B cell (primary cell): Measurements from ENCODE around the gene CBX2. TPM values are rescaled to one million over a fixed set of nuclear protein-coding genes. Genes with fewer than 3 reads are reported as not detected.

Experiments
- ATAC-seq: fragments of 200-7000 bp; cut with Tn5 transposase; one replicate; pipeline ENCODE4 v1.10.0; 2021; ENCODE audit warnings: low read depth, mild to moderate bottlenecking, moderate number of reproducible peaks, moderate library complexity
- CTCF ChIA-PET: fragments of 350-600 bp; sonication (Branson Sonifier 250); formaldehyde crosslinking; loops from one replicate; lab custom pipeline; 2021; ENCODE audit warnings: antibody characterized with exemption, inconsistent platforms; lab: Charles Lee
- POLR2A ChIA-PET: fragments of 350-600 bp; sonication (Branson Sonifier 250); formaldehyde crosslinking; loops from one replicate; lab custom pipeline; 2021; ENCODE audit warnings: antibody characterized with exemption; lab: Charles Lee
- DNase-seq: peaks from one replicate; pipeline ENCODE4 v3.0.0; 2013
- H2AFZ ChIP-seq: 2 replicates; pipeline ENCODE4 v1.6.1; 2012; ENCODE audit warnings: mild to moderate bottlenecking, low read depth, low read length; ENCODE audit not compliant: insufficient read depth, poor library complexity, severe bottlenecking
- H3K27ac ChIP-seq, 2 donors: 1 replicate in 1 of 2; 2 replicates in 1 of 2; pipeline ENCODE4 v1.5.1; 2012 to 2013; ENCODE audit warnings: low read length in 2 of 2, mild to moderate bottlenecking in 2 of 2, moderate library complexity in 1 of 2
- H3K27me3 ChIP-seq, 4 experiments: fragments of 200-600 bp in 1 of 4; sonication (generic) in 1 of 4; replicated peaks in 1 of 4; 1 replicate in 2 of 4; 2 replicates in 2 of 4; pipeline versions ENCODE4 v1.6.1 to v1.7.0; 2013 to 2016; ENCODE audit warnings: low read length in 3 of 4, mild to moderate bottlenecking in 2 of 4, mixed read lengths in 1 of 4, moderate library complexity in 1 of 4; ENCODE audit not compliant: insufficient read depth in 4 of 4, control insufficient read depth in 3 of 4; ENCODE audit errors: control extremely low read depth in 1 of 4
- H3K36me3 ChIP-seq, 2 experiments: replicated peaks in 1 of 2; 1 replicate in 1 of 2; 2 replicates in 1 of 2; pipeline versions ENCODE4 v1.6.1 to v1.7.1; 2013; ENCODE audit warnings: low read length in 1 of 2; ENCODE audit not compliant: insufficient read depth in 2 of 2, control insufficient read depth in 1 of 2; ENCODE audit errors: control extremely low read depth in 1 of 2, extremely low read depth in 1 of 2
- H3K4me1 ChIP-seq, 2 donors: fragments of 200-600 bp in 1 of 2; sonication (generic) in 1 of 2; 1 replicate in 1 of 2; 2 replicates in 1 of 2; pipeline versions ENCODE4 v1.5.1 to v1.6.1; 2013 to 2017; ENCODE audit warnings: low read length in 2 of 2; ENCODE audit not compliant: control insufficient read depth in 2 of 2, insufficient read depth in 2 of 2
- H3K4me2 ChIP-seq: replicated peaks from 2 replicates; pipeline ENCODE3; 2012; ENCODE audit warnings: mild to moderate bottlenecking, low read depth, low read length; ENCODE audit not compliant: poor library complexity, severe bottlenecking
- H3K4me3 ChIP-seq, 5 experiments: fragments of 200-600 bp in 1 of 5; sonication (generic) in 1 of 5; 1 replicate in 3 of 5; 2 replicates in 2 of 5; pipeline versions ENCODE4 v1.5.1 to v1.7.0; 2011 to 2016; ENCODE audit warnings: low read length in 4 of 5, mild to moderate bottlenecking in 4 of 5, low read depth in 2 of 5, control low read depth in 1 of 5, moderate library complexity in 1 of 5; ENCODE audit not compliant: insufficient read depth in 1 of 5; ENCODE audit errors: control extremely low read depth in 1 of 5, extremely low read depth in 1 of 5
- H3K79me2 ChIP-seq: fragments of 200-600 bp; sonication (generic); one replicate; pipeline ENCODE4 v1.6.0; 2016; ENCODE audit warnings: low read length; ENCODE audit not compliant: control insufficient read depth, insufficient read depth
- H3K9ac ChIP-seq: fragments of 200-600 bp; sonication (generic); 2 replicates; pipeline ENCODE4 v1.6.1; 2017; ENCODE audit warnings: mild to moderate bottlenecking, low read length, moderate library complexity
- H3K9me3 ChIP-seq, 3 donors: one replicate each; pipeline versions ENCODE4 v1.6.1 to v1.7.1; 2013; ENCODE audit warnings: low read length in 2 of 3; ENCODE audit not compliant: control insufficient read depth in 2 of 3, insufficient read depth in 1 of 3; ENCODE audit errors: control extremely low read depth in 1 of 3
- H4K20me1 ChIP-seq: 2 replicates; pipeline ENCODE4 v1.6.0; 2012; ENCODE audit warnings: mild to moderate bottlenecking, low read length; ENCODE audit not compliant: insufficient read depth, control insufficient read depth, poor library complexity, severe bottlenecking
- H3K27ac Mint-ChIP-seq: one replicate; pipeline ENCODE4 v1.8.0; 2021; ENCODE audit warnings: mixed read lengths
- H3K27me3 Mint-ChIP-seq: one replicate; pipeline ENCODE4 v1.8.0; 2021; ENCODE audit warnings: mixed read lengths
- H3K4me1 Mint-ChIP-seq: one replicate; pipeline ENCODE4 v1.8.0; 2021; ENCODE audit warnings: mixed read lengths
- H3K4me3 Mint-ChIP-seq: one replicate; pipeline ENCODE4 v1.8.0; 2021; ENCODE audit warnings: mixed read lengths
- H3K9me3 Mint-ChIP-seq: one replicate; pipeline ENCODE4 v1.8.0; 2022; ENCODE audit warnings: mixed read lengths; ENCODE audit not compliant: insufficient read depth
- CTCF ChIP-seq: fragments of 200-600 bp; IDR thresholded peaks from one replicate; pipeline ENCODE4 v1.8.0; 2022; ENCODE audit warnings: antibody characterized with exemption, mild to moderate bottlenecking
- EZH2 ChIP-seq: IDR thresholded peaks from 2 replicates; pipeline ENCODE4 v1.6.1; 2012; ENCODE audit warnings: borderline replicate concordance, low read depth, mild to moderate bottlenecking, moderate library complexity, low read length; ENCODE audit not compliant: insufficient read depth, poor library complexity, severe bottlenecking
- WGBS: methylation state at CpG from one replicate; pipeline ENCODE4 v1.1.5; 2013; ENCODE audit warnings: missing lambda C conversion rate; ENCODE audit not compliant: insufficient coverage; 5-methylcytosine and 5-hydroxymethylcytosine counted together
- intact Hi-C: fragments of 100-400 bp; cut with micrococcal nuclease; formaldehyde crosslinking; loops from one replicate; pipeline ENCODE4 v1.10.0; 2022
- polyA plus RNA-seq: library from polyadenylated mRNA; depleted of rRNA; stranded (reverse); fragments of >200 nt; gene quantifications from 2 replicates; pipeline ENCODE4 v1.2.3, GENCODE V29; 2012
- total RNA-seq, 2 donors: library from RNA; stranded (reverse); fragments of 120-200 nt in 1 of 2; gene quantifications; 1 replicate in 1 of 2; 2 replicates in 1 of 2; pipeline versions ENCODE4 v1.2.3 to v1.2.4, GENCODE V29; 2013 to 2022

The CBX2 gene
- total and polyA plus RNA-seq, 2 donors (not counting 1 experiment from before 2014, with no cell fraction given), result 0.10 to 0.47 TPM

GRCh38 chr17:79808763-79809529, 31.0 kb downstream of the CBX2 start:
- 9% methylated on average over 19 of the region's 20 CpGs for WGBS
- Mint-ChIP-seq H3K27ac (peak overlapping the region; percentile 67), H3K4me3 (no peak overlapping the region), H3K27me3 (peaks cover 58% of the 10 kb centered on the region), H3K4me1 (peaks cover 31% of the 10 kb centered on the region), H3K9me3 (peaks cover 3% of the 10 kb centered on the region)
- Histone ChIP-seq H3K79me2 (no peaks in the 10 kb centered on the region), H3K4me2 (no peak overlapping the region), H3K9me3 (peaks cover 0 to 83% (median 2%) of the 10 kb centered on the region in 3 donors), H3K36me3 (no peaks in the 10 kb centered on the region), H3K4me1 (peaks cover 42 to 73% of the 10 kb centered on the region in 2 donors), H3K27me3 (peaks cover 0 to 90% (median 74%) of the 10 kb centered on the region in 4 experiments), H4K20me1 (peaks cover 54% of the 10 kb centered on the region), H3K9ac (no peak overlapping the region), H3K4me3 (no peak overlapping the region), H2AFZ (no peak overlapping the region), H3K27ac (no peak overlapping the region)
- no peak for TF ChIP-seq CTCF
- TF ChIP-seq EZH2, result no peak
- ChIA-PET POLR2A (interaction anchor here (0.7 to 2.8 kb wide), 3 partner anchors 10 to 31 kb away, joined by 3 to 9 read pairs (median 4); partner anchors contain the start of gene CBX8), CTCF (interaction anchor here (0.7 to 2.0 kb wide), 7 partner anchors 10 to 162 kb away, joined by 3 to 7 read pairs (median 3); no protein-coding TSS in a partner anchor)
- ATAC-seq (no peak), DNase-seq (peak; percentile 56)
- intact Hi-C loops, result no loop called here
